ENCODE data around the gene C19orf12. TPM values are rescaled to one million over a fixed set of nuclear protein-coding genes. Genes with fewer than 3 reads are reported as not detected.
A peak's percentile ranks its signal among the peaks of the same experiment; 100 is the strongest.

Gene C19orf12
- total RNA-seq, result 10 to 100 TPM; 28.8 to 40.5 TPM
- 20.8 TPM for polyA plus RNA-seq (ENCODE audit: insufficient read depth, low read depth, low replicate concordance)
- long read RNA-seq, donor 1, full-length matches to known transcripts, result 17 of 17 reads
- long read RNA-seq, donor 1, partial matches to known transcripts, result 0 of 17 reads
- long read RNA-seq, donor 1, other reads (novel, unspliced or antisense), result 0 of 17 reads
- long read RNA-seq, donor 2, full-length matches to known transcripts, result 10 of 10 reads
- long read RNA-seq, donor 2, partial matches to known transcripts, result 0 of 10 reads
- long read RNA-seq, donor 2, other reads (novel, unspliced or antisense), result 0 of 10 reads

DNA sequence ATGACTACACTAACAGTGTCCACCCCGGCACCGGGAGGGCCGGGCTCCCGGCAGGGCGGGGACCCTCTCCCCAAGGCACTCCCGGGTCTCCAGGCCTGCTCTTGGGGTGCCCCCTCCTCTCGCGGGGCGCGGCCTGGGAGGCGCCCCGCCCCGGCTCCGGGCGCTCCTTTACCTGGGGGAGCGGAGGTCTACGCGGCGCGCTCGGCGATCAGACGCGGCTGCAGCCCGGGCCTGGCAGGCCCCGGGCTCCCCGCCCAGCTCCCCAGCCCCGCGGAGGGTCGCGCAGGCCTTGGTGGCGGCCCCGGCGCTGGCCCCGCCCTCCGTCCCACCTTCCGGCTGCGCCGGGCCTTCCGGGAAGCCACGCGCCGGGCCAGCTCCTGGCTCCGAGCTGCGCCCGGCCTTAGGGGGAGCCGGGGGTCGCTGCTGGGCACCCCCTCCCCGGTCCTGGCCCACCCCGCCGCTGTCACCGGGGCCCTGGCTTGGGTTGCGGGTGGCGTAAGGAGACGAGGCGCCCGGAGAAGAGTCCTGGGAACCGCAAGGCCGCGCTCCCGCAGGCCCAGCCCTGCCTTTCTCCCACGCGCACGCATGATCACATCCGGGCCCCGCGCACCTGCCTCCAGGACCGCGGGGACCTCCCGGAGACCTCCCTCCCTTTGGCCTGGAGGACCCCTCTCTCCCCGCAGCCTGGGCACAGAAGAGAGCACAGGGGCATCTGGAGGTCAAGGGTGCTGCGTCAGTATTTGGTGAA, at the start of gene C19orf12:
Gene C19orf12, minus strand, starts transcription at position 309 of the 748 bp plus-strand sequence. CDS start 6,848 bp downstream, outside the sequence.
- Histone ChIP-seq H3K4me1 (peaks cover 25% of the 10 kb centered on the region), H3K27ac (peak within 1 kb of the TSS; percentile 92 to 95), H3K27me3 (no peaks in the 10 kb centered on the region), H3K36me3 (ENCODE audit: low read depth, missing control alignments) (no peaks in the 10 kb centered on the region), H3K4me3 (peak within 1 kb of the TSS; percentile 91), H3K9me3 (no peaks in the 10 kb centered on the region)
- TF ChIP-seq POLR2A (IDR thresholded peaks at IDR 0.05), result no peak
- TF ChIP-seq, protein P1, sequence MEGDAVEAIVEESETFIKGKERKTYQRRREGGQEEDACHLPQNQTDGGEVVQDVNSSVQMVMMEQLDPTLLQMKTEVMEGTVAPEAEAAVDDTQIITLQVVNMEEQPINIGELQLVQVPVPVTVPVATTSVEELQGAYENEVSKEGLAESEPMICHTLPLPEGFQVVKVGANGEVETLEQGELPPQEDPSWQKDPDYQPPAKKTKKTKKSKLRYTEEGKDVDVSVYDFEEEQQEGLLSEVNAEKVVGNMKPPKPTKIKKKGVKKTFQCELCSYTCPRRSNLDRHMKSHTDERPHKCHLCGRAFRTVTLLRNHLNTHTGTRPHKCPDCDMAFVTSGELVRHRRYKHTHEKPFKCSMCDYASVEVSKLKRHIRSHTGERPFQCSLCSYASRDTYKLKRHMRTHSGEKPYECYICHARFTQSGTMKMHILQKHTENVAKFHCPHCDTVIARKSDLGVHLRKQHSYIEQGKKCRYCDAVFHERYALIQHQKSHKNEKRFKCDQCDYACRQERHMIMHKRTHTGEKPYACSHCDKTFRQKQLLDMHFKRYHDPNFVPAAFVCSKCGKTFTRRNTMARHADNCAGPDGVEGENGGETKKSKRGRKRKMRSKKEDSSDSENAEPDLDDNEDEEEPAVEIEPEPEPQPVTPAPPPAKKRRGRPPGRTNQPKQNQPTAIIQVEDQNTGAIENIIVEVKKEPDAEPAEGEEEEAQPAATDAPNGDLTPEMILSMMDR (IDR thresholded peaks at IDR 0.05), result no peak
- intact Hi-C loops (cut with DNase I; ENCODE audit: low total_unique reads), result loop anchor here (5.0 kb wide), 1 partner anchor 103 kb away; no protein-coding TSS in a partner anchor
- peak; percentile 75 for DNase-seq
- WGBS, 2 donors, result 0% methylated on average over 30 of the region's 72 CpGs; no CpG with 5 or more reads in 1 of the 2 donors

DNA sequence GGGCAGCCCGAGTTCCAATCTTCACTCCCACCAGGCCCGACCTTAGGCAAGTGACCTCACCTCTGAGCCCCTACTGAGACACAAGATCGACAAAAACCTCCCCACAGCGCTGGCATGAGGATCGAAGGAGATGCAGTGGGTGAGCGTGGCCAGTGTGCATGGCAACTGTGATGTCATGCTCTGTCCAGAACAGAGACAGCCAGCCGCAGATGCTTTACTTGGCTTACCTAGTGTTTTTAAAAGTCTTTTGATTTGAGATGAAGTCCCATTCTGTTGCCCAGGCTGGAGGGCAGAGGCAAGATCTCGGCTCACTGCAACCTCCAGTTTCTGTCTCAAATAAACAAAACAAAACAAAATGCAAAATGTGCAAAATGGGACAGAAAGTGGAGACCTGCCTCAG, 49.3 kb upstream of the C19orf12 start:
- H3K9me3 ChIP-seq, result no peaks in the 10 kb centered on the region
- no peaks in the 10 kb centered on the region for H3K36me3 ChIP-seq (ENCODE audit: low read depth, missing control alignments)
- no peak overlapping the region for H3K27ac ChIP-seq
- WGBS, 2 donors, result 89 to 95% methylated on average over 8 of the region's 8 CpGs
- no peak overlapping the region for H3K4me3 ChIP-seq
- intact Hi-C loops (cut with DNase I; ENCODE audit: low total_unique reads), result no loop called here
- DNase-seq, result no peak
- no peak for TF ChIP-seq POLR2A (IDR thresholded peaks at IDR 0.05)
- TF ChIP-seq, protein P1 (IDR thresholded peaks at IDR 0.05), result no peak
- H3K4me1 ChIP-seq, result no peaks in the 10 kb centered on the region
- no peaks in the 10 kb centered on the region for H3K27me3 ChIP-seq

DNA sequence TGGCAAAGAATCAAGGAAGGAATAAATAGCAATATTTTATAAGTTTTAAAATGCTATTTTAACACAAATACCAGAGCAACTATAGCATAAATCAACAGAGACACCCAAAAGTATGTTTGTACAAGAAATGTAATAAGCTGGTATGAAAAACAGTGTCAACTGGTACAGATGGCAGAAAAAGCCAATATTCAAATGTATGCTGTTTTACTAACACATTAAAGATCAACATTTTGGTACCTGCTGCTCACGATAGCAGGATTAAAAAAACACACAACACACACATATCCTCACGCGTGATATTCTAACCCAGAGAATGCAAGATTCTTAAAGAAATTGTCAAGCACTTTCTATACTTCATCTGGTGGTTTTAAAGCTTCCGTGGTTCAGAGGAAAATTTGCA, 48.1 kb upstream of the C19orf12 start:
- Histone ChIP-seq H3K4me1 (no peaks in the 10 kb centered on the region), H3K9me3 (no peaks in the 10 kb centered on the region), H3K27me3 (no peaks in the 10 kb centered on the region), H3K27ac (no peak overlapping the region), H3K4me3 (no peak overlapping the region), H3K36me3 (ENCODE audit: low read depth, missing control alignments) (no peaks in the 10 kb centered on the region)
- intact Hi-C loops (cut with DNase I; ENCODE audit: low total_unique reads), result no loop called here
- TF ChIP-seq, protein P1 (IDR thresholded peaks at IDR 0.05), result no peak
- TF ChIP-seq POLR2A (IDR thresholded peaks at IDR 0.05), result no peak
- DNase-seq, result no peak
- WGBS, 2 donors, result 86 to 92% methylated on average over 4 of the region's 4 CpGs

DNA sequence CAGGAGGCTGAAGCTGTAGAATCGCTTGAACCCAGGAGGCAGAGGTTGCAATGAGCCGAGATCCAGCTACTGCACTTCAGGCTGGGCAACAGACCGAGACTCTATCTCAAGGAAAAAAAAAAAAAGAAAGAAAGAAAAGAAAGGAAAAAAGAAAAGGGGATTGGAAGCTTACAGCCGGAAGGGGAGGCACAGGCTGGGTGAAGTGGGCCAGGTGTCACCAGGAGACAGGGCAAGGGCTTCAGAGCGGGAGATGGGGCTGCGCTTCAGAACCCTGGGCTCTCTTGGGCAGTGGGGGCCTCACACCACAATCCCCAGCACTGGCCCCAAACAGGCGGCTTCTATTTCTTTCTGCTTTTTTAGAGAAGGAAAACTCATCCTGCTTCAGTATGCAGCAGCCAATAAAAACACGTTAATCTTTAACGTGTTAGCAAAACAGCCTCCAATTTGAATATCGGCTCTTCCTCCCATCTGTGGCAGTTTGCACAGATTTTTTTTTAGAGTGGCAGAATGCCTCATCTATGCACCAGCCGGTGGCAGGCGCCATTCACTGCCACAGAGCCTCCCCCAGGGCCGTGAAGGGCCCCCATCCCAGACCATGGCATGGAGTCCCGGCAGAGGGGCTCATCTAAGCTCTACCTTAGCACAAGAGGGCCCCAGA, 46.6 kb upstream of the C19orf12 start:
- H3K9me3 ChIP-seq, result no peaks in the 10 kb centered on the region
- TF ChIP-seq POLR2A (IDR thresholded peaks at IDR 0.05), result no peak
- TF ChIP-seq, protein P1 (IDR thresholded peaks at IDR 0.05), result no peak
- 64 to 76% methylated on average over 14 of the region's 14 CpGs for WGBS, 2 donors
- no peaks in the 10 kb centered on the region for H3K27me3 ChIP-seq
- no peak overlapping the region for H3K27ac ChIP-seq
- no peak overlapping the region for H3K4me3 ChIP-seq
- H3K36me3 ChIP-seq (ENCODE audit: low read depth, missing control alignments), result no peaks in the 10 kb centered on the region
- intact Hi-C loops (cut with DNase I; ENCODE audit: low total_unique reads), result no loop called here
- no peak for DNase-seq
- H3K4me1 ChIP-seq, result no peaks in the 10 kb centered on the region

Measured in testis (tissue), 5 donors.